Measurements from ENCODE around the gene PSMC6.
"Not testable (repeated sequence)": the region's sequence is repeated elsewhere in the genome, so short reads cannot be mapped to it uniquely, and the experiment has no call there.

PSMC6 gene

DNA sequence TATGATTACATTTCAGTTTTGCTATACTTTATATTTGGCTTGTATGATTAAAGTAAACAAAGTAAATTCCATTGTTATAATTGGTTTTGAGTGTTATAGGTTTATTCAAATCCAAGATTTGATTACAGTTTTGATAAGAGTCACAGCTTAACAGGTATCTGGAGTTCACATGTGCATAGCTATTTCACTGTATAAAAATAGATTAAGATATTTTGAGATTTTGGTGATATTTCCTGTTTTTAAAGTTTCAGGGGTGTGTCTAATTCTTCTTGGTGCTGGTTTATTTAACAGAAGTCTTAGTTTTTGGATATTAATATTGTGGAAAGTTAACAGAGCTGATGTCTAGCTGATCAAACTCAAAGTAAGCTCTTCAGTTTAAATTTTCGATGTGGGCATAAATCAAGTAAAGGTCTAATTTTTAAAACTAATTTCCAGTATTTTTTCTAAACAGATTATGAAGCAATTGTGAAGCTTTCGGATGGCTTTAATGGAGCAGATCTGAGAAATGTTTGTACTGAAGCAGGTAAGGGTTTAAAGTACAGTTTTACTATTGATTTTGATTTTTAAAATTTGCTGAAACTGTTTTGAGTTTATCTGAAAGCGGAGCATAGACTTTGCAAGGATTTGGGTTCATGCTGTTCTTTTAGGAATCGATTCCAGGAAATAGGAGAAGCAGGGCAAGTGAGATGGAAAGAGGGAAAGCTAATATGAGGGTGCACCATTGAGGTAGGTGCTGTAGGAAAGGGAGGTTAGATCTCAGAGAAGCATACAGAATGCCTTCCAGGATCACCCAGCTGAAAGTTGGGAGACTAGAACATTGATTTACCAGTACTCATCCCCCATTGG, 16.7 kb downstream of the PSMC6 start:
- Histone ChIP-seq H3K4me2 (ENCODE audit: low read length) (no peak overlapping the region), H3F3A (ENCODE audit: insufficient read depth, low read length) (0 out of 2 replicates have a peak, but pooled peaks cover 3% of the 10 kb centered on the region), H3K9me3 (ENCODE audit: low read length) (no peaks in the 10 kb centered on the region), H3K27me3 (ENCODE audit: insufficient read depth, low read length) (no peaks in the 10 kb centered on the region), H3K4me3 (ENCODE audit: low read depth, low read length, poor library complexity, severe bottlenecking) (no peak overlapping the region), H3K9ac (ENCODE audit: low read length) (no peak overlapping the region), H3K36me3 (ENCODE audit: insufficient read depth, low read length) (peaks cover 89% of the 10 kb centered on the region), H3K27ac (ENCODE audit: low read depth, low read length, poor library complexity, severe bottlenecking) (no peak overlapping the region), H3K9me2 (ENCODE audit: low read depth, low read length) (no peaks in the 10 kb centered on the region), H3K4me1 (ENCODE audit: insufficient read depth, low read length, severe bottlenecking) (peaks cover 3% of the 10 kb centered on the region), H3K79me2 (ENCODE audit: insufficient read depth, low read length) (no peaks in the 10 kb centered on the region), H4K20me1 (ENCODE audit: insufficient read depth, low read length) (no peaks in the 10 kb centered on the region), H2AFZ (ENCODE audit: low read length) (no peak overlapping the region)
- TF ChIP-seq, protein P1, sequence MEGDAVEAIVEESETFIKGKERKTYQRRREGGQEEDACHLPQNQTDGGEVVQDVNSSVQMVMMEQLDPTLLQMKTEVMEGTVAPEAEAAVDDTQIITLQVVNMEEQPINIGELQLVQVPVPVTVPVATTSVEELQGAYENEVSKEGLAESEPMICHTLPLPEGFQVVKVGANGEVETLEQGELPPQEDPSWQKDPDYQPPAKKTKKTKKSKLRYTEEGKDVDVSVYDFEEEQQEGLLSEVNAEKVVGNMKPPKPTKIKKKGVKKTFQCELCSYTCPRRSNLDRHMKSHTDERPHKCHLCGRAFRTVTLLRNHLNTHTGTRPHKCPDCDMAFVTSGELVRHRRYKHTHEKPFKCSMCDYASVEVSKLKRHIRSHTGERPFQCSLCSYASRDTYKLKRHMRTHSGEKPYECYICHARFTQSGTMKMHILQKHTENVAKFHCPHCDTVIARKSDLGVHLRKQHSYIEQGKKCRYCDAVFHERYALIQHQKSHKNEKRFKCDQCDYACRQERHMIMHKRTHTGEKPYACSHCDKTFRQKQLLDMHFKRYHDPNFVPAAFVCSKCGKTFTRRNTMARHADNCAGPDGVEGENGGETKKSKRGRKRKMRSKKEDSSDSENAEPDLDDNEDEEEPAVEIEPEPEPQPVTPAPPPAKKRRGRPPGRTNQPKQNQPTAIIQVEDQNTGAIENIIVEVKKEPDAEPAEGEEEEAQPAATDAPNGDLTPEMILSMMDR (IDR thresholded peaks at IDR 0.05; ENCODE audit: low read length), result no peak
- no peak for TF ChIP-seq EZH2 (IDR thresholded peaks at IDR 0.05; ENCODE audit: borderline replicate concordance, low read length)

- Histone ChIP-seq H3K79me2 (ENCODE audit: insufficient read depth, low read length) (no peaks in the 10 kb centered on the region), H3K36me3 (ENCODE audit: insufficient read depth, low read length) (peaks cover 83% of the 10 kb centered on the region), H3K27ac (ENCODE audit: low read depth, low read length, poor library complexity, severe bottlenecking) (no peak overlapping the region)
Measured at GRCh38 chr14:52724360-52724644, 17.3 kb downstream of the PSMC6 start.

GRCh38 chr14:52727509-52727908, 20.5 kb downstream of the PSMC6 start:
- not testable (repeated sequence) for H3K9ac ChIP-seq (ENCODE audit: low read length); H3K9me3 ChIP-seq (ENCODE audit: low read length); H3F3A ChIP-seq (ENCODE audit: insufficient read depth, low read length); H3K4me3 ChIP-seq (ENCODE audit: low read depth, low read length, poor library complexity, severe bottlenecking); H3K27ac ChIP-seq (ENCODE audit: low read depth, low read length, poor library complexity, severe bottlenecking); H3K9me2 ChIP-seq (ENCODE audit: low read depth, low read length); H3K4me2 ChIP-seq (ENCODE audit: low read length); H4K20me1 ChIP-seq (ENCODE audit: insufficient read depth, low read length); H2AFZ ChIP-seq (ENCODE audit: low read length); H3K27me3 ChIP-seq (ENCODE audit: insufficient read depth, low read length)
- Histone ChIP-seq H3K4me1 (ENCODE audit: insufficient read depth, low read length, severe bottlenecking) (peaks cover 12% of the 10 kb centered on the region), H3K79me2 (ENCODE audit: insufficient read depth, low read length) (peaks cover 14% of the 10 kb centered on the region), H3K36me3 (ENCODE audit: insufficient read depth, low read length) (peaks cover 54% of the 10 kb centered on the region)

More at GRCh38 chr14:52724360-52724644, 17.3 kb downstream of the PSMC6 start:
- H3K4me2 ChIP-seq (ENCODE audit: low read length), result no peak overlapping the region
- H2AFZ ChIP-seq (ENCODE audit: low read length), result no peak overlapping the region
- no peaks in the 10 kb centered on the region for H3K27me3 ChIP-seq (ENCODE audit: insufficient read depth, low read length)
- H3K4me1 ChIP-seq (ENCODE audit: insufficient read depth, low read length, severe bottlenecking), result peaks cover 3% of the 10 kb centered on the region
- 0 out of 2 replicates have a peak, but pooled peaks cover 3% of the 10 kb centered on the region for H3F3A ChIP-seq (ENCODE audit: insufficient read depth, low read length)
- H3K9ac ChIP-seq (ENCODE audit: low read length), result no peak overlapping the region
- H3K9me3 ChIP-seq (ENCODE audit: low read length), result no peaks in the 10 kb centered on the region
- no peaks in the 10 kb centered on the region for H4K20me1 ChIP-seq (ENCODE audit: insufficient read depth, low read length)
- H3K4me3 ChIP-seq (ENCODE audit: low read depth, low read length, poor library complexity, severe bottlenecking), result no peak overlapping the region
- TF ChIP-seq, protein P1 (IDR thresholded peaks at IDR 0.05; ENCODE audit: low read length), result no peak
- TF ChIP-seq EZH2 (IDR thresholded peaks at IDR 0.05; ENCODE audit: borderline replicate concordance, low read length), result no peak
- no peaks in the 10 kb centered on the region for H3K9me2 ChIP-seq (ENCODE audit: low read depth, low read length)

GRCh38 chr14:52729035-52729434, 22.0 kb downstream of the PSMC6 start:
- peaks cover 14% of the 10 kb centered on the region for H3K79me2 ChIP-seq (ENCODE audit: insufficient read depth, low read length)
- not testable (repeated sequence) for H3K4me3 ChIP-seq (ENCODE audit: low read depth, low read length, poor library complexity, severe bottlenecking); H2AFZ ChIP-seq (ENCODE audit: low read length); H3K27me3 ChIP-seq (ENCODE audit: insufficient read depth, low read length); H3F3A ChIP-seq (ENCODE audit: insufficient read depth, low read length); H3K9me2 ChIP-seq (ENCODE audit: low read depth, low read length); H3K9ac ChIP-seq (ENCODE audit: low read length); H3K27ac ChIP-seq (ENCODE audit: low read depth, low read length, poor library complexity, severe bottlenecking); H3K9me3 ChIP-seq (ENCODE audit: low read length); H3K4me2 ChIP-seq (ENCODE audit: low read length); H3K4me1 ChIP-seq (ENCODE audit: insufficient read depth, low read length, severe bottlenecking); H4K20me1 ChIP-seq (ENCODE audit: insufficient read depth, low read length)
- peaks cover 52% of the 10 kb centered on the region for H3K36me3 ChIP-seq (ENCODE audit: insufficient read depth, low read length)

All from OCI-LY1 (cell line).